ENCODE measurements around the gene TRPM3.

TRPM3 gene

GRCh38 chr9:70595211-70595610, 526.2 kb downstream of the TRPM3 start:
- H3K27me3 ChIP-seq (ENCODE audit: insufficient read depth, poor library complexity, severe bottlenecking): no peaks in the 10 kb centered on the region
- H3K4me3 ChIP-seq (replicated peaks; ENCODE audit: insufficient read depth, low read length): no peak overlapping the region
- H3K27ac ChIP-seq (replicated peaks): no peak overlapping the region
- no peak for DNase-seq (ENCODE audit: low read depth in 1 of 2, low spot score in 1 of 2)
- no peak for TF ChIP-seq SPI1 (IDR thresholded peaks at IDR 0.05; ENCODE audit: borderline replicate concordance, low read depth)
- TF ChIP-seq, protein P1, sequence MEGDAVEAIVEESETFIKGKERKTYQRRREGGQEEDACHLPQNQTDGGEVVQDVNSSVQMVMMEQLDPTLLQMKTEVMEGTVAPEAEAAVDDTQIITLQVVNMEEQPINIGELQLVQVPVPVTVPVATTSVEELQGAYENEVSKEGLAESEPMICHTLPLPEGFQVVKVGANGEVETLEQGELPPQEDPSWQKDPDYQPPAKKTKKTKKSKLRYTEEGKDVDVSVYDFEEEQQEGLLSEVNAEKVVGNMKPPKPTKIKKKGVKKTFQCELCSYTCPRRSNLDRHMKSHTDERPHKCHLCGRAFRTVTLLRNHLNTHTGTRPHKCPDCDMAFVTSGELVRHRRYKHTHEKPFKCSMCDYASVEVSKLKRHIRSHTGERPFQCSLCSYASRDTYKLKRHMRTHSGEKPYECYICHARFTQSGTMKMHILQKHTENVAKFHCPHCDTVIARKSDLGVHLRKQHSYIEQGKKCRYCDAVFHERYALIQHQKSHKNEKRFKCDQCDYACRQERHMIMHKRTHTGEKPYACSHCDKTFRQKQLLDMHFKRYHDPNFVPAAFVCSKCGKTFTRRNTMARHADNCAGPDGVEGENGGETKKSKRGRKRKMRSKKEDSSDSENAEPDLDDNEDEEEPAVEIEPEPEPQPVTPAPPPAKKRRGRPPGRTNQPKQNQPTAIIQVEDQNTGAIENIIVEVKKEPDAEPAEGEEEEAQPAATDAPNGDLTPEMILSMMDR (IDR thresholded peaks at IDR 0.05; ENCODE audit: insufficient read depth, low read length): no peak
- TF ChIP-seq, protein P2, sequence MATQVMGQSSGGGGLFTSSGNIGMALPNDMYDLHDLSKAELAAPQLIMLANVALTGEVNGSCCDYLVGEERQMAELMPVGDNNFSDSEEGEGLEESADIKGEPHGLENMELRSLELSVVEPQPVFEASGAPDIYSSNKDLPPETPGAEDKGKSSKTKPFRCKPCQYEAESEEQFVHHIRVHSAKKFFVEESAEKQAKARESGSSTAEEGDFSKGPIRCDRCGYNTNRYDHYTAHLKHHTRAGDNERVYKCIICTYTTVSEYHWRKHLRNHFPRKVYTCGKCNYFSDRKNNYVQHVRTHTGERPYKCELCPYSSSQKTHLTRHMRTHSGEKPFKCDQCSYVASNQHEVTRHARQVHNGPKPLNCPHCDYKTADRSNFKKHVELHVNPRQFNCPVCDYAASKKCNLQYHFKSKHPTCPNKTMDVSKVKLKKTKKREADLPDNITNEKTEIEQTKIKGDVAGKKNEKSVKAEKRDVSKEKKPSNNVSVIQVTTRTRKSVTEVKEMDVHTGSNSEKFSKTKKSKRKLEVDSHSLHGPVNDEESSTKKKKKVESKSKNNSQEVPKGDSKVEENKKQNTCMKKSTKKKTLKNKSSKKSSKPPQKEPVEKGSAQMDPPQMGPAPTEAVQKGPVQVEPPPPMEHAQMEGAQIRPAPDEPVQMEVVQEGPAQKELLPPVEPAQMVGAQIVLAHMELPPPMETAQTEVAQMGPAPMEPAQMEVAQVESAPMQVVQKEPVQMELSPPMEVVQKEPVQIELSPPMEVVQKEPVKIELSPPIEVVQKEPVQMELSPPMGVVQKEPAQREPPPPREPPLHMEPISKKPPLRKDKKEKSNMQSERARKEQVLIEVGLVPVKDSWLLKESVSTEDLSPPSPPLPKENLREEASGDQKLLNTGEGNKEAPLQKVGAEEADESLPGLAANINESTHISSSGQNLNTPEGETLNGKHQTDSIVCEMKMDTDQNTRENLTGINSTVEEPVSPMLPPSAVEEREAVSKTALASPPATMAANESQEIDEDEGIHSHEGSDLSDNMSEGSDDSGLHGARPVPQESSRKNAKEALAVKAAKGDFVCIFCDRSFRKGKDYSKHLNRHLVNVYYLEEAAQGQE (IDR thresholded peaks at IDR 0.05; ENCODE audit: insufficient replicate concordance, low read depth): no peak

GRCh38 chr9:70594386-70594944, 527.0 kb downstream of the TRPM3 start:
- H3K27ac ChIP-seq (replicated peaks): no peak overlapping the region
- no peak for DNase-seq (ENCODE audit: low read depth in 1 of 2, low spot score in 1 of 2)

DNA sequence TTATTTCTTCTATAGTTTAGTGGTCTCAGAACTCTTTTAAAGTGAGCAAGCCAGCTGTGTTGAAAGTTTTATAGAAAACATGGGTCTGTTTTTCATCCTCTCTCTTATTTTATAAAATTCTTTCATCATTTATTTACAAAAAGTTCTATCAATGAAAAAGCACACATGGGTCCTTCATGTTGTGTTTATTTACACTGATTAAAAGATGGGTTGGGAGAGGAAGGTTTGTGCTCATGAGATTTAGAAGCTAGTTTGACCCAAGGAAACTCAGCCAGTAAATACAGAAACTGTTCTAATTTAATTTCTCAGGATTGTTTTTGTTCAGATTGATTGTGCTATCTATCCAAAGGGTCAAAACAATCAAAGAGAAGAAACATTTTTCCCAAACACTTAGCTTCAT, 528.2 kb downstream of the TRPM3 start:
- DNase-seq (ENCODE audit: low read depth in 1 of 2, low spot score in 1 of 2): no peak
- no peak overlapping the region for H3K4me3 ChIP-seq (replicated peaks; ENCODE audit: insufficient read depth, low read length)
- no peak overlapping the region for H3K27ac ChIP-seq (replicated peaks)
- H3K27me3 ChIP-seq (ENCODE audit: insufficient read depth, poor library complexity, severe bottlenecking): no peaks in the 10 kb centered on the region
- TF ChIP-seq, protein P1 (IDR thresholded peaks at IDR 0.05; ENCODE audit: insufficient read depth, low read length): no peak
- TF ChIP-seq, protein P2 (IDR thresholded peaks at IDR 0.05; ENCODE audit: insufficient replicate concordance, low read depth): no peak
- TF ChIP-seq GABPA (IDR thresholded peaks at IDR 0.05; ENCODE audit: low read depth): no peak
- no peak for TF ChIP-seq SPI1 (IDR thresholded peaks at IDR 0.05; ENCODE audit: borderline replicate concordance, low read depth)
- TF ChIP-seq POLR2AphosphoS5 (IDR thresholded peaks at IDR 0.05; ENCODE audit: low read depth): no peak

More at GRCh38 chr9:70594386-70594944, 527.0 kb downstream of the TRPM3 start:
- TF ChIP-seq, protein P2 (IDR thresholded peaks at IDR 0.05; ENCODE audit: insufficient replicate concordance, low read depth): no peak
- TF ChIP-seq SPI1 (IDR thresholded peaks at IDR 0.05; ENCODE audit: borderline replicate concordance, low read depth) (no peak), GABPA (IDR thresholded peaks at IDR 0.05; ENCODE audit: low read depth) (no peak), POLR2AphosphoS5 (IDR thresholded peaks at IDR 0.05; ENCODE audit: low read depth) (no peak)
- TF ChIP-seq, protein P1 (IDR thresholded peaks at IDR 0.05; ENCODE audit: insufficient read depth, low read length): no peak
- no peaks in the 10 kb centered on the region for H3K27me3 ChIP-seq (ENCODE audit: insufficient read depth, poor library complexity, severe bottlenecking)
- no peak overlapping the region for H3K4me3 ChIP-seq (replicated peaks; ENCODE audit: insufficient read depth, low read length)
